H9 (cell line): Measurements from ENCODE around the gene ATP8B4. TPM values are rescaled to one million over a fixed set of nuclear protein-coding genes. Genes with fewer than 3 reads are reported as not detected.

ENCODE experiments used
- DNase-seq: peaks from one replicate; pipeline ENCODE4 v3.0.0-alpha.2; 2017
- H2AFZ ChIP-seq: one replicate; pipeline ENCODE4 v1.6.1; 2013; ENCODE audit warnings: mild to moderate bottlenecking, low read length, control low read depth, moderate library complexity
- H2AK5ac ChIP-seq: 2 replicates; pipeline ENCODE4 v1.6.1; 2013; ENCODE audit warnings: low read length, control low read depth, mixed read lengths; ENCODE audit not compliant: insufficient read length
- H2BK120ac ChIP-seq: one replicate; pipeline ENCODE4 v1.6.1; 2013; ENCODE audit warnings: low read depth, mild to moderate bottlenecking, low read length, control low read depth, inconsistent platforms; ENCODE audit not compliant: poor library complexity, severe bottlenecking
- H2BK12ac ChIP-seq: 2 replicates; pipeline ENCODE4 v1.6.1; 2013; ENCODE audit warnings: low read length, control low read depth, mixed read lengths, low read depth; ENCODE audit not compliant: insufficient read length
- H2BK15ac ChIP-seq: 2 replicates; pipeline ENCODE4 v1.6.1; 2013; ENCODE audit warnings: low read depth, low read length, control low read depth
- H2BK20ac ChIP-seq: one replicate; pipeline ENCODE4 v1.6.1; 2013; ENCODE audit warnings: low read depth, mild to moderate bottlenecking, low read length, control low read depth, inconsistent platforms; ENCODE audit not compliant: poor library complexity, severe bottlenecking
- H2BK5ac ChIP-seq: 2 replicates; pipeline ENCODE4 v1.6.1; 2013; ENCODE audit warnings: low read length, control low read depth, mixed read lengths; ENCODE audit not compliant: insufficient read length
- H3K14ac ChIP-seq: 2 replicates; pipeline ENCODE4 v1.6.1; 2013; ENCODE audit warnings: low read length, control low read depth; ENCODE audit not compliant: insufficient read depth
- H3K18ac ChIP-seq: 2 replicates; pipeline ENCODE4 v1.6.1; 2013; ENCODE audit warnings: low read depth, mild to moderate bottlenecking, mixed read lengths, low read length, control low read depth; ENCODE audit not compliant: insufficient read length
- H3K23ac ChIP-seq: 2 replicates; pipeline ENCODE4 v1.6.1; 2013; ENCODE audit warnings: low read length, control low read depth, mixed read lengths, low read depth; ENCODE audit not compliant: insufficient read length
- H3K23me2 ChIP-seq: 2 replicates; pipeline ENCODE4 v1.6.1; 2013; ENCODE audit warnings: low read depth, mild to moderate bottlenecking, mixed read lengths, low read length, control low read depth; ENCODE audit not compliant: insufficient read length, poor library complexity, severe bottlenecking
- H3K27ac ChIP-seq: 2 replicates; pipeline ENCODE4 v1.5.1; 2013; ENCODE audit warnings: low read length, control low read depth, mixed read lengths, low read depth; ENCODE audit not compliant: insufficient read length
- H3K27me3 ChIP-seq: 2 replicates; pipeline ENCODE4 v1.6.1; 2013; ENCODE audit warnings: low read length, control low read depth, inconsistent platforms; ENCODE audit not compliant: insufficient read depth
- H3K4ac ChIP-seq: 2 replicates; pipeline ENCODE4 v1.6.1; 2013; ENCODE audit warnings: low read depth, mild to moderate bottlenecking, control low read depth, inconsistent platforms, low read length, moderate library complexity
- H3K4me1 ChIP-seq: 2 replicates; pipeline ENCODE4 v1.6.1; 2013; ENCODE audit warnings: low read length, control low read depth, inconsistent platforms; ENCODE audit not compliant: insufficient read depth
- H3K4me2 ChIP-seq: 2 replicates; pipeline ENCODE4 v1.6.1; 2013; ENCODE audit warnings: low read length, control low read depth, mixed read lengths; ENCODE audit not compliant: insufficient read length, insufficient read depth
- H3K56ac ChIP-seq: 2 replicates; pipeline ENCODE4 v1.6.1; 2013; ENCODE audit warnings: low read depth, mild to moderate bottlenecking, mixed read lengths, low read length, control low read depth; ENCODE audit not compliant: insufficient read length
- H3K79me1 ChIP-seq: 2 replicates; pipeline ENCODE4 v1.6.1; 2013; ENCODE audit warnings: low read depth, mild to moderate bottlenecking, moderate library complexity, low read length, control low read depth, inconsistent platforms; ENCODE audit not compliant: insufficient read depth, poor library complexity, severe bottlenecking
- H3K79me2 ChIP-seq: 2 replicates; pipeline ENCODE4 v1.6.1; 2013; ENCODE audit warnings: low read length, control low read depth, inconsistent platforms; ENCODE audit not compliant: insufficient read depth
- H3K9ac ChIP-seq: 2 replicates; pipeline ENCODE4 v1.6.1; 2013; ENCODE audit warnings: low read length, control low read depth, mixed read lengths; ENCODE audit not compliant: insufficient read length; ENCODE audit errors: extremely low read depth
- H3K9me3 ChIP-seq: one replicate; pipeline ENCODE4 v1.6.1; 2013; ENCODE audit warnings: low read depth, low read length, inconsistent platforms; ENCODE audit not compliant: control insufficient read depth
- H3T11ph ChIP-seq: one replicate; pipeline ENCODE4 v1.6.1; 2013; ENCODE audit warnings: mild to moderate bottlenecking, low read length, control low read depth, inconsistent platforms
- H4K20me1 ChIP-seq: one replicate; pipeline ENCODE4 v1.6.1; 2013; ENCODE audit not compliant: control insufficient read depth, insufficient read length, insufficient read depth
- H4K5ac ChIP-seq: 2 replicates; pipeline ENCODE4 v1.6.1; 2013; ENCODE audit warnings: low read depth, mild to moderate bottlenecking, mixed read lengths, low read length, control low read depth; ENCODE audit not compliant: insufficient read length
- H4K8ac ChIP-seq: replicated peaks from 2 replicates; pipeline ENCODE4 v1.6.1; 2013; ENCODE audit warnings: low read length, control low read depth, mixed read lengths, low read depth; ENCODE audit not compliant: insufficient read length
- H4K91ac ChIP-seq: 2 replicates; pipeline ENCODE4 v1.6.1; 2013; ENCODE audit warnings: low read depth, mild to moderate bottlenecking, moderate library complexity, mixed read lengths, low read length, control low read depth; ENCODE audit not compliant: insufficient read length
- H3K27ac Mint-ChIP-seq, 3 experiments: 2 replicates in 2 of 3; 3 replicates in 1 of 3; pipeline ENCODE4 v1.8.0; 2020 to 2021; ENCODE audit warnings: mixed read lengths in 3 of 3, mild to moderate bottlenecking in 1 of 3, moderate library complexity in 1 of 3
- H3K27me3 Mint-ChIP-seq: 2 replicates; pipeline ENCODE4 v1.8.0; 2021; ENCODE audit warnings: low read depth, mild to moderate bottlenecking, moderate library complexity, mixed read lengths
- H3K36me3 Mint-ChIP-seq, 3 experiments: 2 replicates in 2 of 3; 3 replicates in 1 of 3; pipeline ENCODE4 v1.8.0; 2020 to 2021; ENCODE audit warnings: low read depth in 3 of 3, mixed read lengths in 3 of 3; ENCODE audit not compliant: insufficient read depth in 1 of 3
- H3K4me1 Mint-ChIP-seq, 2 experiments: 2 replicates each; pipeline ENCODE4 v1.8.0; 2020; ENCODE audit warnings: mixed read lengths in 2 of 2
- H3K4me3 Mint-ChIP-seq, 2 experiments: 2 replicates in 1 of 2; 3 replicates in 1 of 2; pipeline ENCODE4 v1.8.0; 2020 to 2021; ENCODE audit warnings: mild to moderate bottlenecking in 2 of 2, mixed read lengths in 2 of 2, moderate library complexity in 1 of 2
- H3K9me3 Mint-ChIP-seq, 2 experiments: 2 replicates in 1 of 2; 3 replicates in 1 of 2; pipeline ENCODE4 v1.8.0; 2020; ENCODE audit warnings: mild to moderate bottlenecking in 2 of 2, mixed read lengths in 2 of 2, moderate library complexity in 1 of 2
- CTCF ChIP-seq: fragments of 200-600 bp; sonication (generic); conservative IDR thresholded peaks from 3 replicates; pipeline ENCODE4 v1.8.0; 2021; ENCODE audit warnings: antibody characterized with exemption, mild to moderate bottlenecking
- WGBS: extraction: QIAGEN DNeasy Blood & Tissue Kit; methylation state at CpG from one replicate; pipeline ENCODE4 v1.1.7; 2013; ENCODE audit warnings: missing lambda C conversion rate, low lambda C conversion rate, mixed read lengths; ENCODE audit not compliant: insufficient read length; ENCODE audit errors: extremely low coverage; 5-methylcytosine and 5-hydroxymethylcytosine counted together
- total RNA-seq: library from RNA; stranded (reverse); gene quantifications from 2 replicates; pipeline ENCODE4 v1.2.1, GENCODE V29; 2021

ATP8B4 gene
- total RNA-seq, 1 experiment from 2014 or later = 0.52 TPM

- H3K27me3 Mint-ChIP-seq = no peaks in the 10 kb centered on the region
- TF ChIP-seq CTCF = no peak
Observed at GRCh38 chr15:49934487-49934886, 184.5 kb downstream of the ATP8B4 start.

More at GRCh38 chr15:49934487-49934886, 184.5 kb downstream of the ATP8B4 start:
- no peak for DNase-seq
- Mint-ChIP-seq H3K27ac (no peak overlapping the region), H3K4me1 (no peaks in the 10 kb centered on the region), H3K9me3 (no peaks in the 10 kb centered on the region), H3K36me3 (no peaks in the 10 kb centered on the region), H3K4me3 (no peak overlapping the region)
- H3K27me3 ChIP-seq = no peaks in the 10 kb centered on the region
- H3T11ph ChIP-seq = no peak overlapping the region
- H2AFZ ChIP-seq = no peak overlapping the region
- H2BK20ac ChIP-seq = no peak overlapping the region
- no peak overlapping the region for H3K4me2 ChIP-seq
- H3K79me1 ChIP-seq = no peaks in the 10 kb centered on the region
- no peak overlapping the region for H3K23ac ChIP-seq
- WGBS = no CpG with 5 or more reads among the region's 2 CpGs
- no peak overlapping the region for H2BK5ac ChIP-seq
- no peak overlapping the region for H2BK12ac ChIP-seq
- no peaks in the 10 kb centered on the region for H4K20me1 ChIP-seq
- H3K14ac ChIP-seq = no peak overlapping the region
- no peaks in the 10 kb centered on the region for H3K23me2 ChIP-seq
- H2BK120ac ChIP-seq = no peak overlapping the region
- H3K9me3 ChIP-seq = no peaks in the 10 kb centered on the region
- no peaks in the 10 kb centered on the region for H3K4me1 ChIP-seq
- no peak overlapping the region for H3K18ac ChIP-seq
- H3K4ac ChIP-seq = no peak overlapping the region
- no peaks in the 10 kb centered on the region for H3K79me2 ChIP-seq
- no peak overlapping the region for H2AK5ac ChIP-seq
- H3K27ac ChIP-seq = no peak overlapping the region
- no peak overlapping the region for H3K56ac ChIP-seq
- no peak overlapping the region for H4K91ac ChIP-seq
- H4K5ac ChIP-seq = no peak overlapping the region
- H4K8ac ChIP-seq = no peak overlapping the region
- no peak overlapping the region for H3K9ac ChIP-seq
- H2BK15ac ChIP-seq = no peak overlapping the region
